ENCODE measurements around the gene ESF1. TPM values are rescaled to one million over a fixed set of nuclear protein-coding genes. Genes with fewer than 3 reads are reported as not detected.

Gene ESF1
- total and polyA plus RNA-seq, 9 of the 15 experiments (the other 6 are each of a cell fraction or from before 2014, with no cell fraction given) = 7.0 to 30.4 (median 18.6) TPM

- TF ChIP-seq CHD7 (IDR thresholded peaks at IDR 0.05; ENCODE audit: low read depth, low read length) (no peak), KLF13 (tag; IDR thresholded peaks at IDR 0.05; ENCODE audit: borderline replicate concordance, low read depth) (no peak), NBN (IDR thresholded peaks at IDR 0.05; ENCODE audit: low read depth) (no peak), POLR2H (tag; IDR thresholded peaks at IDR 0.05; ENCODE audit: low read depth) (no peak), ZNF347 (CRISPR knock-in tag; IDR thresholded peaks at IDR 0.05; ENCODE audit: low read depth) (no peak), JUNB (CRISPR knock-in tag; conservative IDR thresholded peaks at IDR 0.05) (no peak), DPF2 (IDR thresholded peaks at IDR 0.05) (no peak), NR2C2 (CRISPR knock-in tag; IDR thresholded peaks at IDR 0.05) (no peak), NR2C2 (tag; IDR thresholded peaks at IDR 0.05) (peak; percentile 79), TCF15 (CRISPR knock-in tag; IDR thresholded peaks at IDR 0.05) (no peak), TAF7 (tag; IDR thresholded peaks at IDR 0.05) (no peak), GTF2E2 (tag; IDR thresholded peaks at IDR 0.05) (0 out of 2 replicates have a peak, but pooled peaks have one; percentile 21), CSDE1 (IDR thresholded peaks at IDR 0.05) (no peak), CREB5 (CRISPR knock-in tag; IDR thresholded peaks at IDR 0.05) (no peak)
Observed at GRCh38 chr20:13784893-13785715, at the start of gene ESF1, which contains the start of gene NDUFAF5 (continued).

All from K562 (cell line).